GM21723 (cell line): ENCODE results near the gene NCBP3.

Experiments used
- ATAC-seq: cut with Tn5 transposase; IDR thresholded peaks from one replicate; pipeline ENCODE4 v1.9.1; 2021; ENCODE audit warnings: mild to moderate bottlenecking, moderate library complexity; ENCODE audit not compliant: unreplicated experiment

Gene NCBP3

GRCh38 chr17:3759597-3760216 is 86.3 kb downstream of the NCBP3 start:
- ATAC-seq, result no peak

- ATAC-seq, result no peak
These were observed 90.6 kb downstream of the NCBP3 start for GRCh38 chr17:3755335-3756030.

GRCh38 chr17:3754458-3755334 is 91.3 kb downstream of the NCBP3 start:
- ATAC-seq, result no peak

- ATAC-seq, result no peak
These were observed 92.0 kb downstream of the NCBP3 start for GRCh38 chr17:3754066-3754457.

- ATAC-seq, result no peak
These were observed 92.4 kb downstream of the NCBP3 start for GRCh38 chr17:3753624-3754023.
